Stimulated activated memory B cell treated with anti-CD40 and anti-IgM and Interleukin-4, amounts not matched to agents 10 μg/mL and 1 μg/mL and 100 μg/mL, for 72 hours (primary cell): Measurements from ENCODE around the gene TTC23.

Experiments used
- ATAC-seq: fragments of 150-1000 bp; cut with Tn5 transposase; 2 replicates; pipeline ENCODE4 v1.10.0; 2021
- H3K27ac Mint-ChIP-seq: one replicate; pipeline ENCODE4 v1.8.0; 2022; ENCODE audit warnings: mild to moderate bottlenecking, mixed read lengths
- H3K27me3 Mint-ChIP-seq: one replicate; pipeline ENCODE4 v1.8.0; 2022; ENCODE audit warnings: mixed read lengths
- H3K36me3 Mint-ChIP-seq: one replicate; pipeline ENCODE4 v1.8.0; 2022; ENCODE audit warnings: mixed read lengths
- H3K4me1 Mint-ChIP-seq: one replicate; pipeline ENCODE4 v1.8.0; 2022; ENCODE audit warnings: mixed read lengths
- H3K4me3 Mint-ChIP-seq: one replicate; pipeline ENCODE4 v1.8.0; 2022; ENCODE audit warnings: mild to moderate bottlenecking, moderate library complexity, mixed read lengths
- H3K9me3 Mint-ChIP-seq: one replicate; pipeline ENCODE4 v1.8.0; 2022; ENCODE audit warnings: mixed read lengths

TTC23 gene

GRCh38 chr15:99187936-99188335 is 61.4 kb downstream of the TTC23 start:
- Mint-ChIP-seq H3K36me3 (no peaks in the 10 kb centered on the region), H3K4me1 (no peaks in the 10 kb centered on the region), H3K9me3 (no peaks in the 10 kb centered on the region), H3K27ac (no peak overlapping the region), H3K27me3 (peaks cover 14% of the 10 kb centered on the region), H3K4me3 (no peak overlapping the region)
- no peak for ATAC-seq

DNA sequence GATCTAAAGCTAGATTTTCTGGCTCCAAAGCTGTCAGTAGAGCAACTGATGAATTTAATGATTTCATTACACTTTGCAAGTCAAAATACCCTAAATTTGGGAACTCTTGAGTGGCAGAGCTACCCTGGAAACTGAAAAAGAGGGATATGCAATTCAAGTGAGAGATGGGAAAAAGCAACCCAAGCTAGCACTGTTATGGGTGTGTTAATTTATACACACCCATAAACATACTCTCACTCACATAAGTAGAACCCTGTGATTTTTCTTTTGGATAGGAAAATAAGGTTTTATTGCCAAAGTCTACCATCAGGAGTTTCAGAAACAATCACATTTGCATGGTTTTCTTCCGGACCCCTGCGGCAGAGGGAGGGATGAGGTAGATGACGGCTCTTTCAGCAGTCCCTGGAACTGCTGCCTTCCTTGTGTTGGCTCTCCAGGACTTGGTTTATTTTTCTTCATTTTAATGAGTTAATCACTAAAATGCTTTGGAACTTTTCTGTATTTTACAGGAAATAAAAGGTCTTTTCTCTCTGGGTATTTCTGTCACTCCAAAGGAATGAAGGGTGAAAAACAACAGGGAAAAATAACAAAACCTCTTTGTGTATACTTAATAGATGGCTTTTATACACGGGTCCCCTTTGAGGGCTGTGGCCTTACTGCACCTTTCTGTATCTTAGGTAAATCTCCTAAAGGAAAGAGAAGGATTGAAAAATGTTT is 63.8 kb downstream of the TTC23 start:
- no peak for ATAC-seq
- H3K4me3 Mint-ChIP-seq: no peak overlapping the region
- H3K9me3 Mint-ChIP-seq: no peaks in the 10 kb centered on the region
- peaks cover 20% of the 10 kb centered on the region for H3K27me3 Mint-ChIP-seq
- no peak overlapping the region for H3K27ac Mint-ChIP-seq
- no peaks in the 10 kb centered on the region for H3K4me1 Mint-ChIP-seq
- H3K36me3 Mint-ChIP-seq: no peaks in the 10 kb centered on the region

- no peak for ATAC-seq
- Mint-ChIP-seq H3K9me3 (no peaks in the 10 kb centered on the region), H3K36me3 (no peaks in the 10 kb centered on the region), H3K27me3 (peaks cover 16% of the 10 kb centered on the region), H3K4me3 (no peak overlapping the region), H3K27ac (no peak overlapping the region), H3K4me1 (no peaks in the 10 kb centered on the region)
Measured at GRCh38 chr15:99182791-99183190, 66.6 kb downstream of the TTC23 start.

DNA sequence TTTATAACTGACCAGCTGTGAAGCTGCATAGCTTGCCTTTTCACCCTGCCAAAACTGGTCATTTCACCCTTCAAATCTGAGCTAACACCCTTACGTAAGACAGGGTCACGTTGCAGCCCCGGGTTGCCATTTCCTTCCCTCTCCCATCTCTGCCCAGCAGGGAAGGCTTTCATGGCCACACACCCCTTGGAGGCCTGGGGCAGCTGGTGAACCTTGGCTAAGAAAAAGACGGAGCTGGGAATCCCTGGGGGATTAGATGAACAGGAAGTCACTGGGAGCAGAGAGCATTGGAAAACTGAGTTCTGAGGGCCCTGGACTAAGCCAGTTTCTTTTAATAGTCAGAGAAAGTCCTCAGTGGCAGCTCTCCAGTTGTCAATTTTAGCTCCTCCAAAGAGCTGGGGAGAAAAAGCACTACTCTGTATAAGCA is 67.8 kb downstream of the TTC23 start:
- Mint-ChIP-seq H3K36me3 (no peaks in the 10 kb centered on the region), H3K27ac (no peak overlapping the region)
- ATAC-seq: no peak

GRCh38 chr15:99180964-99181306 is 68.4 kb downstream of the TTC23 start:
- Mint-ChIP-seq H3K27ac (no peak overlapping the region), H3K36me3 (no peaks in the 10 kb centered on the region), H3K27me3 (peaks cover 9% of the 10 kb centered on the region), H3K4me1 (no peaks in the 10 kb centered on the region), H3K4me3 (no peak overlapping the region), H3K9me3 (no peaks in the 10 kb centered on the region)
- no peak for ATAC-seq

More for the DNA sequence above, 67.8 kb downstream of the TTC23 start:
- Mint-ChIP-seq H3K4me1 (no peaks in the 10 kb centered on the region), H3K27me3 (peaks cover 9% of the 10 kb centered on the region), H3K9me3 (no peaks in the 10 kb centered on the region), H3K4me3 (no peak overlapping the region)

DNA sequence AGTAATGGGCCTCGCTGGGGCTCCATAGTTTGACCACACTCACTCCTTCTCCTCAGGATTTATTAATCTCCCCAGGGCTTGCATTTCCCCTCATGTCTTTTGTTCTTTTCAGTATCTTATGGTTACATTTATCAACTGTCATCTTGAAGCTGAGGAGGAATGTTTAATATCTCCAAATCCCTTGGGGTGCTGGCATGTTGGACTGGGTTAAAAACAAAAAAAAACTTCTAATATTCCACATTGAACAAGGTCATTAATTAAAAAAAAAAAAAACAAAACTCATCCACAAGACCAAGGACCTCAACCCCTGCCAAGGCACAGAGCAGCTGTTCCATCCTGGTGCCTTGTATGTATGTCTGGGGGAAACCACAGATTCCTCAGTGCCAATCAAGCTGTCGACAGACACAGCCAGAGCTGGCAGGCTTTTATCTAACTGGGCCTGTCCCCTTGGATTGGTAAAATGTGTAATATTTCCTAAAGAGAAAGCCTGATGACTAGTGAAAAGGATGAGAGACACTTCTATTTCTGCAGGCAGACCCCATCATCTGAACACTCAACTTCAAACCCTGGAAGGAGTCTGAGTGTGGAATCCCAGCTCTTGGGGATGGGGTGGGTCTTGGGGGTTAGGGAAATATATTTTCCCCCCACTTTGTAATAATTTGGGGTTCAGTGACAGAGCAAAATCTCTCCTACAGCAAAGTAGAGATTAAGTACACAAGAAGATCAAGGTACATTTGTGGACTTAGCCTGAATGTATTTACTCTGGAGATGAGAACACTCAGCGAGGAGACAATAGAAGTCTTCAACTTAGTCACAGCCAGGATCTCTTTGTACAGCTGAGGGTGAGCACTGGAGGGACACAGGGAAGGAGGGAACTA is 69.1 kb downstream of the TTC23 start:
- no peaks in the 10 kb centered on the region for H3K4me1 Mint-ChIP-seq
- no peak overlapping the region for H3K27ac Mint-ChIP-seq
- ATAC-seq: no peak
- no peaks in the 10 kb centered on the region for H3K36me3 Mint-ChIP-seq
- no peak overlapping the region for H3K4me3 Mint-ChIP-seq
- H3K9me3 Mint-ChIP-seq: no peaks in the 10 kb centered on the region
- H3K27me3 Mint-ChIP-seq: peaks cover 9% of the 10 kb centered on the region

DNA sequence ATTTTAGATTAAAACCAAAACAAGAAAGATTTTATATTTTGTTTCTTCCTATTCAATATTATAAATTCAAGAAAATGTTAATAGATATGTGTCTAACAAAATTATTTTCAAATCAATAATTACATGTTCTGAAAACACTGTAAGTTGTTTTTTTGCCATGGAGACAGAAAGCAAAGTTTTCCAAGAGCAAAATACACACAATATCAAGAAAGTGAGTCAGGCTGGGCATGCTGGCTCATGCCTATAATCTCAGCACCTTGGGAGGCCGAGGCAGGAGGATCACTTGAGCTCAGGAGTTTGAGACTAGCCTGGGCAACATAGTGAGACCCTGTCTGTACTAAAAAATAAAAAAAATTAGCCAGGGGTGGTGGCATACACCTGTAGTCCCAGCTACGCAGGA is 71.7 kb downstream of the TTC23 start:
- Mint-ChIP-seq H3K4me3 (no peak overlapping the region), H3K27me3 (peaks cover 4% of the 10 kb centered on the region), H3K36me3 (no peaks in the 10 kb centered on the region), H3K27ac (no peak overlapping the region), H3K4me1 (no peaks in the 10 kb centered on the region), H3K9me3 (no peaks in the 10 kb centered on the region)
- no peak for ATAC-seq

DNA sequence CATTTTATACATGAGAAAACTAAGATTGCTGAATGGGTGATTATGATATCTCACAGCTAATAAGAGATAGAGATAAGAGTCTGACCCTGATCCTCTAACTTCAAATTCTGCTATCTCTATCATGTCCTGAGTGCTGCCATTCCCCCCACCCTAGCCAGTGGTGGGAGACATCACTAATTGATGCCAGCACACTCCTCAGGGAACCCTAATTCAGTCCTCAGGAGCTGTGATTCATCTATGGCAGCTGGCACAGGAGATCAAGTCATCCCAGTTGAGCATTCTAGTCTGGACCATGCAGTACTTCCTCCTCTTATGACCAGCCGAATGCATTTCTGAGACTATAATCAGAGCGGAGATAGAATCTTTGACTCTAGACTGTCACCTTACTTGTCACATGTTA is 72.6 kb downstream of the TTC23 start:
- H3K4me3 Mint-ChIP-seq: no peak overlapping the region
- ATAC-seq: no peak
- no peaks in the 10 kb centered on the region for H3K36me3 Mint-ChIP-seq
- no peaks in the 10 kb centered on the region for H3K9me3 Mint-ChIP-seq
- H3K27me3 Mint-ChIP-seq: no peaks in the 10 kb centered on the region
- H3K27ac Mint-ChIP-seq: no peak overlapping the region
- no peaks in the 10 kb centered on the region for H3K4me1 Mint-ChIP-seq

GRCh38 chr15:99174567-99175395 is 74.6 kb downstream of the TTC23 start:
- H3K4me1 Mint-ChIP-seq: no peaks in the 10 kb centered on the region
- no peaks in the 10 kb centered on the region for H3K27me3 Mint-ChIP-seq
- no peak for ATAC-seq
- no peak overlapping the region for H3K27ac Mint-ChIP-seq
- no peak overlapping the region for H3K4me3 Mint-ChIP-seq
- no peaks in the 10 kb centered on the region for H3K36me3 Mint-ChIP-seq
- H3K9me3 Mint-ChIP-seq: no peaks in the 10 kb centered on the region

GRCh38 chr15:99172989-99173388 is 76.4 kb downstream of the TTC23 start:
- Mint-ChIP-seq H3K27ac (no peak overlapping the region), H3K27me3 (no peaks in the 10 kb centered on the region), H3K4me1 (peaks cover 15% of the 10 kb centered on the region), H3K9me3 (no peaks in the 10 kb centered on the region), H3K36me3 (no peaks in the 10 kb centered on the region), H3K4me3 (no peak overlapping the region)
- ATAC-seq: no peak

- ATAC-seq: no peak
- H3K4me1 Mint-ChIP-seq: peaks cover 23% of the 10 kb centered on the region
- H3K27me3 Mint-ChIP-seq: no peaks in the 10 kb centered on the region
- H3K4me3 Mint-ChIP-seq: no peak overlapping the region
- H3K27ac Mint-ChIP-seq: no peak overlapping the region
- no peaks in the 10 kb centered on the region for H3K36me3 Mint-ChIP-seq
- no peaks in the 10 kb centered on the region for H3K9me3 Mint-ChIP-seq
Measured at GRCh38 chr15:99172171-99172570, 77.2 kb downstream of the TTC23 start.

- Mint-ChIP-seq H3K4me1 (peaks cover 23% of the 10 kb centered on the region), H3K27ac (no peak overlapping the region), H3K27me3 (no peaks in the 10 kb centered on the region), H3K9me3 (no peaks in the 10 kb centered on the region), H3K4me3 (no peak overlapping the region), H3K36me3 (no peaks in the 10 kb centered on the region)
- no peak for ATAC-seq
Measured at GRCh38 chr15:99170476-99171065, 78.8 kb downstream of the TTC23 start.

GRCh38 chr15:99169769-99170311 is 79.5 kb downstream of the TTC23 start:
- H3K4me3 Mint-ChIP-seq: no peak overlapping the region
- H3K27ac Mint-ChIP-seq: no peak overlapping the region
- ATAC-seq: no peak
- H3K4me1 Mint-ChIP-seq: peaks cover 23% of the 10 kb centered on the region
- H3K9me3 Mint-ChIP-seq: no peaks in the 10 kb centered on the region
- H3K36me3 Mint-ChIP-seq: no peaks in the 10 kb centered on the region
- no peaks in the 10 kb centered on the region for H3K27me3 Mint-ChIP-seq

- H3K27ac Mint-ChIP-seq: no peak overlapping the region
- no peak overlapping the region for H3K4me3 Mint-ChIP-seq
Measured at GRCh38 chr15:99168601-99169580, 80.5 kb downstream of the TTC23 start.

More at GRCh38 chr15:99168601-99169580, 80.5 kb downstream of the TTC23 start:
- no peaks in the 10 kb centered on the region for H3K36me3 Mint-ChIP-seq
- peak; percentile 50 for ATAC-seq
- no peaks in the 10 kb centered on the region for H3K27me3 Mint-ChIP-seq
- no peaks in the 10 kb centered on the region for H3K9me3 Mint-ChIP-seq
- H3K4me1 Mint-ChIP-seq: peaks cover 23% of the 10 kb centered on the region
